Measurements from ENCODE around the gene RFC4. TPM values are rescaled to one million over a fixed set of nuclear protein-coding genes. Genes with fewer than 3 reads are reported as not detected.

Gene RFC4
- total RNA-seq, 5 donors from 2014 or later (not counting 1 experiment from before 2014, with no cell fraction given), result 13.4 to 21.0 (median 19.2) TPM

GRCh38 chr3:186798239-186798874, 7.9 kb downstream of the RFC4 start:
- Mint-ChIP-seq H3K27me3 (no peaks in the 10 kb centered on the region), H3K9me3 (no peaks in the 10 kb centered on the region), H3K27ac (no peak overlapping the region), H3K4me1 (peaks cover 19 to 20% (median 20%) of the 10 kb centered on the region in 3 donors), H3K36me3 (peaks cover 35% of the 10 kb centered on the region), H3K4me3 (no peak overlapping the region)
- DNase-seq (no peak), ATAC-seq (replicated peaks in 1 of 4) (no peak)
- H3K27me3 ChIP-seq (replicated peaks in 1 of 2; ENCODE audit: control insufficient read depth in 2 of 2, extremely low read depth in 1 of 2, insufficient read depth in 2 of 2, low read length in 1 of 2), result no peaks in the 10 kb centered on the region
- ChIA-PET CTCF (interaction anchor here in 1 of 2 donors (0.9 to 1.0 kb wide), 2 partner anchors 21 to 23 kb away, joined by 3 to 4 read pairs; no protein-coding TSS in a partner anchor), POLR2A (interaction anchor here (0.6 to 2.4 kb wide), 6 partner anchors 10 to 886 kb away, joined by 3 to 11 read pairs (median 3); partner anchors contain the start of gene EIF4A2 (in 2 of the 2))
- H3K4me1 ChIP-seq (ENCODE audit: control insufficient read depth in 1 of 2, extremely low read depth in 1 of 2, insufficient read depth in 2 of 2, low read length in 2 of 2), result peaks cover 3 to 7% of the 10 kb centered on the region in 2 experiments
- no peak overlapping the region for H3K27ac ChIP-seq (ENCODE audit: low read length)
- 100% methylated on average over 1 of the region's 3 CpGs for WGBS (ENCODE audit: insufficient coverage)
- peaks cover 9 to 35% of the 10 kb centered on the region in 2 donors for H3K36me3 ChIP-seq (ENCODE audit: control insufficient read depth in 2 of 2, extremely low read depth in 1 of 2, insufficient read depth in 1 of 2, low read length in 1 of 2)
- H3K9me3 ChIP-seq, result no peaks in the 10 kb centered on the region
- no peak overlapping the region for H3K4me3 ChIP-seq (ENCODE audit: control insufficient read depth in 1 of 2, extremely low read depth in 1 of 2, low read length in 1 of 2)

GRCh38 chr3:186790261-186790981, 15.9 kb downstream of the RFC4 start:
- peaks cover 43 to 46% (median 45%) of the 10 kb centered on the region in 3 donors for H3K4me1 Mint-ChIP-seq
- POLR2A ChIA-PET, result interaction anchor here (0.5 to 1.4 kb wide), 3 partner anchors 9 to 312 kb away, joined by 3 to 5 read pairs (median 5); partner anchors contain the start of gene RFC4 (in 1 of the 2)

GRCh38 chr3:186789554-186790260, 16.6 kb downstream of the RFC4 start:
- no peak for DNase-seq
- Histone ChIP-seq H3K4me3 (ENCODE audit: control insufficient read depth in 1 of 2, extremely low read depth in 1 of 2, low read length in 1 of 2) (no peak overlapping the region), H3K27ac (ENCODE audit: low read length) (peak overlapping the region; percentile 3), H3K4me1 (ENCODE audit: control insufficient read depth in 1 of 2, extremely low read depth in 1 of 2, insufficient read depth in 2 of 2, low read length in 2 of 2) (peaks cover 27 to 29% of the 10 kb centered on the region in 2 experiments), H3K36me3 (ENCODE audit: control insufficient read depth in 2 of 2, extremely low read depth in 1 of 2, insufficient read depth in 1 of 2, low read length in 1 of 2) (peaks cover 11 to 67% of the 10 kb centered on the region in 2 donors), H3K9me3 (no peaks in the 10 kb centered on the region), H3K27me3 (replicated peaks in 1 of 2; ENCODE audit: control insufficient read depth in 2 of 2, extremely low read depth in 1 of 2, insufficient read depth in 2 of 2, low read length in 1 of 2) (no peaks in the 10 kb centered on the region)
- ChIA-PET CTCF (no interaction called here), POLR2A (interaction anchor here (1.0 to 1.4 kb wide), 2 partner anchors 10 to 16 kb away, joined by 5 read pairs; partner anchors contain the start of gene RFC4 (in 1 of the 2))
- H3K27ac Mint-ChIP-seq, result no peak overlapping the region
- no peaks in the 10 kb centered on the region for H3K9me3 Mint-ChIP-seq
- H3K4me3 Mint-ChIP-seq, result no peak overlapping the region
- no CpG with 5 or more reads among the region's 4 CpGs for WGBS (ENCODE audit: insufficient coverage)
- peaks cover 50 to 53% (median 52%) of the 10 kb centered on the region in 3 donors for H3K4me1 Mint-ChIP-seq
- peak in 2 of 4 experiments; percentile 24 to 28 for ATAC-seq (replicated peaks in 1 of 4)
- no peaks in the 10 kb centered on the region for H3K27me3 Mint-ChIP-seq
- H3K36me3 Mint-ChIP-seq, result peaks cover 70% of the 10 kb centered on the region

More at GRCh38 chr3:186790261-186790981, 15.9 kb downstream of the RFC4 start:
- Histone ChIP-seq H3K9me3 (no peaks in the 10 kb centered on the region), H3K27me3 (replicated peaks in 1 of 2; ENCODE audit: control insufficient read depth in 2 of 2, extremely low read depth in 1 of 2, insufficient read depth in 2 of 2, low read length in 1 of 2) (no peaks in the 10 kb centered on the region), H3K4me3 (ENCODE audit: control insufficient read depth in 1 of 2, extremely low read depth in 1 of 2, low read length in 1 of 2) (no peak overlapping the region), H3K27ac (ENCODE audit: low read length) (peak overlapping the region; percentile 27), H3K4me1 (ENCODE audit: control insufficient read depth in 1 of 2, extremely low read depth in 1 of 2, insufficient read depth in 2 of 2, low read length in 2 of 2) (peaks cover 20 to 26% of the 10 kb centered on the region in 2 experiments), H3K36me3 (ENCODE audit: control insufficient read depth in 2 of 2, extremely low read depth in 1 of 2, insufficient read depth in 1 of 2, low read length in 1 of 2) (peaks cover 11 to 60% of the 10 kb centered on the region in 2 donors)
- H3K4me3 Mint-ChIP-seq, result no peak overlapping the region
- ATAC-seq (replicated peaks in 1 of 4), result peak in 3 of 4 experiments; percentile 4 to 33 (median 32)
- CTCF ChIA-PET, result interaction anchor here in 1 of 2 donors (0.7 kb wide), 1 partner anchor 32 kb away, joined by 5 read pairs; no protein-coding TSS in a partner anchor
- 52% methylated on average over 2 of the region's 8 CpGs for WGBS (ENCODE audit: insufficient coverage)
- peaks cover 63% of the 10 kb centered on the region for H3K36me3 Mint-ChIP-seq
- no peaks in the 10 kb centered on the region for H3K9me3 Mint-ChIP-seq
- H3K27ac Mint-ChIP-seq, result peak overlapping the region; percentile 33 to 68
- DNase-seq, result peak in 1 of 35 experiments; percentile 25
- no peaks in the 10 kb centered on the region for H3K27me3 Mint-ChIP-seq

GRCh38 chr3:186788482-186789370, 17.6 kb downstream of the RFC4 start:
- peak overlapping the region; percentile 62 to 74 for H3K27ac Mint-ChIP-seq
- H3K27ac ChIP-seq (ENCODE audit: low read length), result peak overlapping the region; percentile 47
- ChIA-PET POLR2A (interaction anchor here in 1 of 2 donors (0.6 to 1.5 kb wide), 2 partner anchors 9 to 171 kb away, joined by 3 to 4 read pairs; no protein-coding TSS in a partner anchor), CTCF (interaction anchor here in 1 of 2 donors (0.5 kb wide), 1 partner anchor 349 kb away, joined by 4 read pairs; no protein-coding TSS in a partner anchor)
- DNase-seq (peak in 2 of 35 experiments; percentile 17 to 37), ATAC-seq (replicated peaks in 1 of 4) (no peak)
- H3K9me3 Mint-ChIP-seq, result no peaks in the 10 kb centered on the region
- H3K9me3 ChIP-seq, result no peaks in the 10 kb centered on the region
- 30% methylated on average over 4 of the region's 13 CpGs for WGBS (ENCODE audit: insufficient coverage)
- H3K36me3 ChIP-seq (ENCODE audit: control insufficient read depth in 2 of 2, extremely low read depth in 1 of 2, insufficient read depth in 1 of 2, low read length in 1 of 2), result peaks cover 11 to 67% of the 10 kb centered on the region in 2 donors
- peaks cover 56 to 62% (median 59%) of the 10 kb centered on the region in 3 donors for H3K4me1 Mint-ChIP-seq
- no peak overlapping the region for H3K4me3 ChIP-seq (ENCODE audit: control insufficient read depth in 1 of 2, extremely low read depth in 1 of 2, low read length in 1 of 2)
- peaks cover 69% of the 10 kb centered on the region for H3K36me3 Mint-ChIP-seq
- H3K27me3 ChIP-seq (replicated peaks in 1 of 2; ENCODE audit: control insufficient read depth in 2 of 2, extremely low read depth in 1 of 2, insufficient read depth in 2 of 2, low read length in 1 of 2), result no peaks in the 10 kb centered on the region
- H3K4me1 ChIP-seq (ENCODE audit: control insufficient read depth in 1 of 2, extremely low read depth in 1 of 2, insufficient read depth in 2 of 2, low read length in 2 of 2), result peaks cover 29 to 32% of the 10 kb centered on the region in 2 experiments
- no peaks in the 10 kb centered on the region for H3K27me3 Mint-ChIP-seq
- H3K4me3 Mint-ChIP-seq, result peak overlapping the region in 2 of 3 donors; percentile 26 to 98

- ChIA-PET POLR2A (interaction anchor here in 1 of 2 donors (0.6 to 1.5 kb wide), 2 partner anchors 10 to 171 kb away, joined by 3 to 4 read pairs; no protein-coding TSS in a partner anchor), CTCF (no interaction called here)
- Mint-ChIP-seq H3K27ac (peak overlapping the region; percentile 74 to 100), H3K4me1 (peaks cover 59 to 67% (median 59%) of the 10 kb centered on the region in 3 donors), H3K4me3 (peak overlapping the region; percentile 98 to 100 (median 100)), H3K36me3 (peaks cover 67% of the 10 kb centered on the region), H3K9me3 (no peaks in the 10 kb centered on the region), H3K27me3 (peaks cover 0 to 2% of the 10 kb centered on the region in 2 donors)
- 50% methylated on average over 7 of the region's 15 CpGs for WGBS (ENCODE audit: insufficient coverage)
- peaks cover 11 to 67% of the 10 kb centered on the region in 2 donors for H3K36me3 ChIP-seq (ENCODE audit: control insufficient read depth in 2 of 2, extremely low read depth in 1 of 2, insufficient read depth in 1 of 2, low read length in 1 of 2)
- ATAC-seq (replicated peaks in 1 of 4) (no peak), DNase-seq (peak in 1 of 35 experiments; percentile 32)
- H3K27ac ChIP-seq (ENCODE audit: low read length), result peak overlapping the region; percentile 47
- no peaks in the 10 kb centered on the region for H3K27me3 ChIP-seq (replicated peaks in 1 of 2; ENCODE audit: control insufficient read depth in 2 of 2, extremely low read depth in 1 of 2, insufficient read depth in 2 of 2, low read length in 1 of 2)
- H3K4me1 ChIP-seq (ENCODE audit: control insufficient read depth in 1 of 2, extremely low read depth in 1 of 2, insufficient read depth in 2 of 2, low read length in 2 of 2), result peaks cover 29 to 32% of the 10 kb centered on the region in 2 experiments
- no peak overlapping the region for H3K4me3 ChIP-seq (ENCODE audit: control insufficient read depth in 1 of 2, extremely low read depth in 1 of 2, low read length in 1 of 2)
- no peaks in the 10 kb centered on the region for H3K9me3 ChIP-seq
Observed at GRCh38 chr3:186787642-186788481, 18.4 kb downstream of the RFC4 start.

Data from T-cell (primary cell).